Measurements from ENCODE around the gene AFG1L.
"Not testable (repeated sequence)": the region's sequence is repeated elsewhere in the genome, so short reads cannot be mapped to it uniquely, and the experiment has no call there.

Gene AFG1L

GRCh38 chr6:108294727-108295625 is at the start of gene AFG1L:
AFG1L (plus strand) TSS chr6:108295054; CDS start chr6:108295080, 26 bp downstream.
- DNase-seq (ENCODE audit: low read depth): peak; percentile 85

- not testable (repeated sequence) for DNase-seq (ENCODE audit: low read depth)
Observed at GRCh38 chr6:108245095-108245494, 49.8 kb upstream of the AFG1L start.

- DNase-seq (ENCODE audit: low read depth): no peak
Observed at GRCh38 chr6:108247965-108248536, 46.8 kb upstream of the AFG1L start.

GRCh38 chr6:108250240-108250866 is 44.5 kb upstream of the AFG1L start:
- DNase-seq (ENCODE audit: low read depth): peak; percentile 48

DNA sequence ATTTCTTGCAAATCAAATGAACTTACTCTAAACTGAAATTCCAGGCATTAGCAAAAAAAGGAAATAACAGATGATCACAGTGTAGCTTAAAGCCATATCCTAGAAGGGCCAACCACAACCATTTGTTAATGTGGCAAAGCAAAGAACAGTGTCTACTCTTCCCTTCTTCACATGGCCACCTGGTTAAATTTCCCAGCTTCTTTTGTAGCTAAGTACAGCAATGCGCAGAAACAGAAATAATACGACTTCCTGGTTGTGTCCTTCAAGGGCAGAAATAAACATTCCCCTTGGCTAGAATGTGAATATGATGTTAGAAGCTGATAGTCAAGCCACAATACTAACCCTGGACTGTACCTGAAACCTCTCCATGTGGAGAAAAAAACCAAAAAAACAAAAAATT is 43.6 kb upstream of the AFG1L start:
- no peak for DNase-seq (ENCODE audit: low read depth)

- DNase-seq (ENCODE audit: low read depth): no peak
Observed at GRCh38 chr6:108252055-108252454, 42.8 kb upstream of the AFG1L start.

- DNase-seq (ENCODE audit: low read depth): no peak
Observed at GRCh38 chr6:108253241-108253640, 41.6 kb upstream of the AFG1L start.

DNA sequence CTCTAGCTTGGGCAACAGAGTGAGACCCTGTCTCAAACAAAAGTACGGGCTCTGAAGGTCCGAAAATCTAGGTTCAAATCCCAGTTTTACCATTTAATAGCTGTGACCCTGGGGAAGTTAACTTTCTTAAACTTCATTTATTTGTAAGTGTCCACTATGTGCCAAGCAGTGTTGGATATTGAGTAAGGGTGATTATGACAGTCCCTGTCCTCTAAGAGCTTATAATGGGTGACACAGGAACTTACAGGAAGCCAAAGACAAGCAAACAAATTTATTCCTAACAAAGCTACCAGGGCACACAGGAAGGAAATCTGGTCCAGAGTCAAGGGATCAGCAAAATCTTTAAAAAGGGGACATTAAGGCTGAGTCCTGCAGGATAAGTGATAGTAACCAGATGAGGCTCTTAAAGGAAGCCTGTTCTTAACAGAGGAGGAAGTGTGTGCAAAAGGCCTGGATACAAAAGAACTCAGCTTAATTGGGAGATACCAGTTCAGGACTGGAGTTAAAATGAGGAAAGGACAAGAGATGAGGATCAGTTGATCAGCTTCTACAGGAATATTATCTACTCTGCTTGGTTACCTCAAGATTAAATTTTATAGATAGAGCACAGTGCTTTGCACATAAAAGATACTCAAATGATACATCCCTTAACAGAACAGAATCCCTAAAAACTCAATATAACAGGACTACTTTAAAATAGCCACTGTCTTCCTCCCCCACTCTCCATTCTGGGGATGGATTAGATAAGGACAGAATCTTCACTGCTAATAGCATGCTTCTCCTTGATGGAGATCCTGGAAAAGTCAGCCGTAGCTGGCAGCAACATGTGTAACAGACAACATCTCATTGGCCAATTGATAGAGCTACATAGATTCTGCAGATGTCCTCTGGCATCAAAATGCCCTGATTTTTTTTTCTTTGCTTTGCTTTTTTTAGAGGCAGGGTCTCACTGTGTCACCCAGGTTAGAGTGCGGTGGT is 40.1 kb upstream of the AFG1L start:
- DNase-seq (ENCODE audit: low read depth): no peak

DNA sequence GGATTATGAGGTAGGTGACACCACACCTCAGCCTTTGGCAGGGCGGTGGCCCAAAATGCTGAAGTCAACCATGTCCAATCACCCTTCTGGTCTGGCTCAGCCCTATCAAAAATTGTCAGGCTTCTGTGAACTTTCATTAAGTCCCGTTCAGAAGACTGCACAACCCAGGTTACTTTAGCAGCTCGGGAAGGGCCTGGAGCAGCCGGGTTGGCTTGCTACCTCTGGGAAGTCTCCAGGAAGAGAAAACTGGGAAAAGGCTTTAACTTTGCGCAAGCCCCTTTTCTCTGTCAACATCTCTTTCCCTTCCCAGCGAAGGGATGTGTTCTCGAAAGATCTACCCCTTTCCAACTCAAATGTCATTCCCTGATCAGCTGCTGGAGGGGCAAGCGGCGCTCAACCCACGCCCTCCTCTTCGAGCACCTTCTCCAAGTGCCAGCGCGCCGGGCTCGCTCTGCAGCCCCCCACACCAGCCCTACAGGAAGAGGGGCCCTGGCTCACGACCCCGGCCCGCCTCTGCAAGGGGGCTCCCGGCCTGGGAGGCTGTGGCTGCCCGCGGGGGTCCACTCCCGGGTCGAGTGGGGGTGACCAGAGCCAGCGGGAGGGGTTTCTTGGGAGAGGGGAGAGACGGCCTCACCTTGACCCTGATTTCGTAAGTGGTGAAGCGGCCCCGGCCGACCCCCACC is 34.6 kb upstream of the AFG1L start:
- DNase-seq (ENCODE audit: low read depth): peak; percentile 55

DNA sequence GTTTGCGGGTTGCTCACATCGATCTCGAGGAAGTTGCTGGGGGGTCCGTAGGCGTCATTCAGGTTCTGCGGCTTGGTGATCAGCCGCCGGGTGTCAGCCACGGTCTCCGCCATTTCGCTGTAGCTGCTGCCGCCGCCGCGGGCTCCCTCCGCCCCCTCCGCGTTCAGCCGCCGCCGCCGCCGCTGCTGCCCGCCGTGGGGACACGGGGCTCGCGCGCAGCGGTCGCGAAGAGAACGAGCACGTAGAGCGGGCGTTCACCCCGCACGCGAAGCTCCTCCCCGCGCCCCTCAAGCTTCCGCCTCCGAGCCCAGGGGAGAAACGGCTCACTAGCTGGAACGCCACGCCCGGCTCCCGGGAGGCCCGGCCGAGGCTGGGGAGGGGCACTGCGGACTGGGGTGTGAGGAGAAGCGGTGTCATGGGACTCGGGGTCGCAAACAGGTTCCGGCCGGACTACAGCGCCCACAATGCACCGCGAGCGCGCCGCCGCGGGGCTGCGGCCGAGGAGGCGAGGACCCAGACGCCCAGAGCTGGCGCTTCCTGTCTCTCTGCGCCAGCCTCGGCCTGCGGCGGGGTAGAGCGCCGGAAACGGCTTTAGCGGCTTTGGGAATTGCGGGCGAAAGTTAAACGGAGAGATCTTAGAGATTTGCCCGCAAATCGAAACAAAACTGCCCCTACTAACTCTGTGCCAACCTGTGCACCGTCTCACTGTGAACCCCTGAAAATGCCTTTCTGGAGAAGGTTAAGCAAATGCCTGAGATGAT is 33.9 kb upstream of the AFG1L start, which contains the start of gene SNX3:
TSS of gene SNX3 (minus strand) at position 232 of the 761 bp plus-strand sequence. CDS start at position 113, 119 bp downstream.
- DNase-seq (ENCODE audit: low read depth): peak; percentile 97

GRCh38 chr6:108263371-108263770 is 31.5 kb upstream of the AFG1L start:
- DNase-seq (ENCODE audit: low read depth): no peak

- peak; percentile 11 for DNase-seq (ENCODE audit: low read depth)
Observed at GRCh38 chr6:108268845-108269244, 26.0 kb upstream of the AFG1L start.

GRCh38 chr6:108269955-108270354 is 24.9 kb upstream of the AFG1L start:
- DNase-seq (ENCODE audit: low read depth): not testable (repeated sequence)

DNA sequence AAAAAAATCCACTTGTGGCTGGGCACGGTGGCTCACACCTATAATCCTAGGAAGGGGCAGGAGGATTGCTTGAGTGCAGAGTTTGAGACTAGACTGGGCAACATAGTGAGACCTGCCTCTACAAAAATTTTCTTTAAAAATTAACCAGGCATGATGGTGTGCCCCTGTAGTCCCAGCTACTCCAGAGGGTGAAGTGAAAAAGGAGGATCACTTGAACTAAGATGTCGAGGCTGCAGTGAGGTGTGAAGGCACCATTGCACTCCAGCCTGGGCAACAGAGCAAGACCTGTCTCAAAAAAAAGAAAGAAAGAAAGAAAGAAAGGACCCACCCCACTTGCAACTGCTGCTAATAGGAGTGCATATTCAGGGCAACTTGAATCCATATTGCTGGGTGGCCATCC is 20.3 kb upstream of the AFG1L start:
- no peak for DNase-seq (ENCODE audit: low read depth)

DNA sequence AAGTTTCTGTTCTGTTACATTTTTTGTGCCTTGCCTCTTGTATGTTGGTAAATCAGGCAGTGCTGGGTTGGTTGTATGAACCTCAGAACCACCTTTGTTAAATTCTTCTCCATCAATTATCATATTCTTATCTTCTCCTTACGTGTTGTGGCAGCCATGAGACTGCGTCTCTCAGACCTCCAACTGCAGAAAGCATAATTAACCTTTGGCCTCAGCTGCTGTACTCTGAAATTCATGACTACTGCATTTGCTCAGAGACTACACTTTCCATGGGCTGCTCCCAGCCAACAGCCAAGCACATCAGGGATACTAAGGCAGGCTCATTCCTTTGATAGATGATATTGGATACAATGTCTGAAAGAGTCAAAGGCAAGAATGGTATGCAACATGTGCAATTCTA is 18.9 kb upstream of the AFG1L start:
- no peak for DNase-seq (ENCODE audit: low read depth)

GRCh38 chr6:108277295-108277694 is 17.6 kb upstream of the AFG1L start:
- no peak for DNase-seq (ENCODE audit: low read depth)

DNA sequence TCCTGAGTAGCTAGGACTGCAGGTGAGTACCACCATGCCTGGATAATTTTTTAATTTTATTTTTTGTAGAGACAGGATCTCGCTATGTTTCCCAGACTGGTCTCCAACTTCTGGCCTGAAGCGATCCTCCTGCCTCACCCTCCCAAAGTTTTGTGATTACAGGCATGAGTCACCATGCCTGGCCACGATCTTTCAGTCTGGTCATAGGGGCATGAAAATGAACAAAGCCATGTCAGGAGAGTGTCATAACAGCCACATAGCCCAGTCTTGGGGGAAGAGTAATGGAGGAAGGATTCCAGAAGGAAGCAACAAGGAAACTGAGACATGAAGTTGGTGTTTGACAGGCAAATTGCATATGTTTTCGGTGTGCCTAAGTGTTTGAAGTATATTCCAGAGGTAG is 17.0 kb upstream of the AFG1L start:
- DNase-seq (ENCODE audit: low read depth): no peak

- DNase-seq (ENCODE audit: low read depth): no peak
Observed at GRCh38 chr6:108285381-108285780, 9.5 kb upstream of the AFG1L start.

DNA sequence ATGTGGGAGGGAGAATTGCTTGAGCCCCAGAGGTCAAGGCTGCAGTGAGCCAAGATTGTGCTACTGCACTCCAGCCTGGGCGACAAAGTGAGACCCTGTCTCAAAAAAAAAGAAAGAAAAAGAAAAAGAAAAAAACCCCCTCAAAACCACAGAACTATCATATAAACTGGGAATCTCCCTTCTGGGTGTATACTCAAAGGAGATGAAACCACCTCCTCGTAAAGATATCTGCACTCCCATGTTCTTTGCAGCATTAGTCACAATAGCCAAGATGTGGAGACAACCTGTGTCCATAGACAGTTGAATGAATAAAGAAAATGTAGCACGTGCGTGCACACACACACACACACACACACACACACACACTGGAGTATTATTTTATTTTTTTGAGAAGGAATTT is 8.5 kb upstream of the AFG1L start:
- DNase-seq (ENCODE audit: low read depth): no peak

DNA sequence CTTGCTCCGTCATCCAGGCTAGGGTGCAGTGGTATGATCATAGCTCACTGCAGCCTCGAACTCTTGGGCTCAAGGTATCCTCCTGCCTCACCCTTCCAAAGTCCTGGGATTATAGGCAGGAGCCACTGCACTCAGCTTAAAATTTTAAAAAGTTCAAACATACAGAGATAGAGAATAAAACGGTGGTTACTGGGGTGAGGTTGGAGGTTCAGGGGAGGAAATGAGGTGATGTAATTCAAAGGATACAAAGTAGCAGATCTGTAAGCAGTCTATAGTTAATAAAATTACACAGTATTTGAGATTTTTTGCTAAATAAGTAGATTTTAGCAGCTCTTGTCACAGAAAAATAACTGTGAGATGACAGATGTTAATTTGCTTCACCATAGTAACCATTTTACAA is 7.5 kb upstream of the AFG1L start:
- DNase-seq (ENCODE audit: low read depth): no peak
